Stimulated activated CD4-positive, alpha-beta T cell treated with anti-CD3 and anti-CD28 coated beads, TNF-alpha, amount 100 ng/mL, for 1 hour (primary cell): ENCODE data around the gene PROCA1.

ENCODE experiments used
- DNase-seq, 3 donors: peaks; one replicate each; pipeline ENCODE4 v3.0.0-alpha.2; 2020; ENCODE audit warnings: low read depth in 3 of 3, low spot score in 1 of 3

Gene PROCA1

DNA sequence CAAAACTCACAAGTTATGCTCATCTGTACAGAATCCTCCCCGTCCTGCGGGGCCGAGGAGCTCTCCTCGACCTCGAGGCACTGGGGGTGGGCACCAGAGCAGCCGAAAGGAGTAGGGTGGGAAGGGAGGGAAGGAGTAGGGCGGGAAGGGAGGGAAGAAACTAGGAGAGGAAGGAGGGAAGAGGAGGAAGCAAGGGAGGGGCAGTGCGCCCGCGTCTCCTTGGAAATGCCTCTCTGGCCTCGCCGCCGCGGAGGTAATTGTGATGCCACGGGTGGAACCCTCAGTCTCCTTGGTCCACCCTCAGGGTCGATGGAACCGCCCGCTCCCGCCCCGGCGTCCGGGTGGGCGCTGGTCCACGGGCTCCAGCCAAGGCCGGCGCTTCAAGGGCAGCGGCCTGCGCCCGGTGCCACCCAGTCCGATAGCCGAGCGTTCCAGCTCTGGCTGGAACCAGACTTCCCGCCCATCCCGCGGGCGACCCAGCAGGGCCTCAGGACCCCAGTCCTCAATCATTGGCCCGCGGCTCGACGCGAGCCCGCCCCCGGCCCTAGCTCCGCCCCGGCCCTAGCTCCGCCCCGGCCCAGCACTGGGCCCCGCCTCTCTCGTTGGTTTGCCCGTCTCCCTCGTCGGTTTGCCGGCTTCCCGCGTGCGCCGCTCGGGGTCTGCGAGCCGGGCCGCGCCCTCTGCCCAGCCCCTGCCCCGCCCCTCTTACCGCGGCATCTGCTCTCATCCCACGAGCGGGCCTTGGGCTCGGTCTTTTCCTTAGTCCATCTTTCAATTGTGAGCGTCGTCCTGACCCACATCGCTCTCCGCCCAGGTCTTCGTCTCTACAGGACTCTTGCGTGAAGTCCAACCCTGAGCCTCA is 596 bp downstream of the PROCA1 start:
- DNase-seq: peak; percentile 76 to 93 (median 80)

- no peak for DNase-seq
Measured at GRCh38 chr17:28707339-28707720, 4.4 kb downstream of the PROCA1 start.

GRCh38 chr17:28706471-28707338 is 5.0 kb downstream of the PROCA1 start:
- DNase-seq: no peak

DNA sequence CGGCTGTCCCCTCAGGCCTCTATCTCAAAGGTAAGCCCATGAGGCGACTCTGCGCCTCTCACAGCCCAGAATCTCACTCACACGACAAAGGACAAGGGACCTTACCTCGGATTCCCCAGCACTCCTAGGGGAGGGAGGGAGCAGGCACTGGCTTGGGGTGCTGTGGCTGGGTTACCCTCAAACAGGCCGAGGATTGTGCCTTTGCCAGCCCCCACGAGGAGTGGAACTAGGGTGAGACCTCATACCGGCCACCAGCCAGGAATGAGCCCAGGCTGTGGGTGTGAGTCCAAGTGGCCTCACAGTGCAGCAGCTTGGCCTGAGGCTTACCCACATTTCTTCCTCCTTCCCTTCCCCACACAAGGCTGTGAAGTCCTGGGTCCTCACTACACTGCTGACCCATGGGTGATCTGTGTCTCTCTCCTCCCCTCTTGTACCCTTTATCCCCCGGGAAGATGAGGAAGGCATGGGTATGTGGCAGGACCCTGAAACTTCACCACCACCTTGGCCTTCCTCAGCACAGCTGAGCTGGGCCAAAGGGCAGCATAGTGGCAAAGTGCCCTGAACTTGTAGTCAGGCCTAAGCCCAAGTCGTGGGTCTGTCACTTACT is 5.9 kb downstream of the PROCA1 start:
- DNase-seq: no peak

DNA sequence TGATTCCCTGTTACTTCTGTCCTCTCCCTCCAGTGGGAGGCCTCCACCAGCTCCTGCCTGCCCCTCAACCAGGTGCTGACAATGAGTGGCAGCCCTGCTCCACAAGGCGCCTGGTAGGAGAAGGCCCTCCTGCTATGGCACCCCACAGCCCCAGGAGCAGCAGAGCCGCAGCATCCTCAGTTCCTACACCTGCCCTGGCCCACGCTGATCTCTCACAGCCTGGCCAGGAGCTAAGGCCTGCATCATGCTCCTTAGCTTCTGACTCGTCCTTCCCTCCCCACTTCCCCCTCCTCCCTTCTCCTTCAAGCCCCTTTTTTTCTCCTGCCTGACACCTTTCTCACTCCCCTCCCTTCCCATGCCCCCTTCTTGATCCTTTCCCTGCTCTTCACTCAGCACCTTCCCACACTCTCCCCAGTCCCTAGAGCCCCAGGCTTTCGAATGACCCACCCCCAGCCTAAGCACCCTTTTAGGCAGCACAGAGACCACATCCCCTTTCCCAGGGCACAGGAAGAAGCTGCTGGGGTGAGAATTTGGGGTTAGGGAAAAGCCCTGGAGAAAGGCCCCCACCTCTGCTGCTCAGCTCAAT is 6.5 kb downstream of the PROCA1 start:
- DNase-seq: no peak

- DNase-seq: no peak
Measured at GRCh38 chr17:28704219-28704858, 7.3 kb downstream of the PROCA1 start.

DNA sequence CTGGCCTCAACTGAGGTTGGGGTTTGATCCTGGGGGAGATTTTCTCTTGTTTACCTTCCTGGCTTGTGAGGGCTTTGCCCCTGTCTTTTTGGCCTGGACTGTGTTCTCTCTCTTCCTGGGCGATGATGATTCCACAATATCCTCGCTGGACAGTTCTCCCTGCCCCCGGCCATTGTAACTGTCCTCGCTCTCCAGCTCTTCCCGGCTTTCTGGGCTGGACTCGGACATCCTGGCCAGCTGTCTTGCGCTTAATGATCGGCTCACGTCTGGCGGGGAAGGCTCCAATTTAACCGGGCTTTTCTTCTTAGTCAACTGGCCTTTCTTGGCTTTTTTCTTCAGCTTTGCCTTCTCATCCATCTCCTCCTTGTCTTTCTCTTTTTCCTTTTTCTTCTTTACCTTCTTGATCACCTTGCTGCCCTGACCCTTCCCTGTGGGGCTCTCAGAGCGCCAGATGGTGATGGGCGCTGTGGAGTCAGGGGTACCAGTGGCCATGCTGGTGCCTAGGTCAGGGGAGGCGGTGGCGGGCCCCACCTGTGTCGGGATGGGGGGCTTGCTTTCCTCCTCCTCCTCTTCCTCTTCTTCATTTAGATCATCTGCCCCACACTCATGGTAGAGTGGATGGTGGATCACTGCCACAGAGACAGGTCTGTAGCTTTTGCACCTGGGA is 8.0 kb downstream of the PROCA1 start:
- no peak for DNase-seq

DNA sequence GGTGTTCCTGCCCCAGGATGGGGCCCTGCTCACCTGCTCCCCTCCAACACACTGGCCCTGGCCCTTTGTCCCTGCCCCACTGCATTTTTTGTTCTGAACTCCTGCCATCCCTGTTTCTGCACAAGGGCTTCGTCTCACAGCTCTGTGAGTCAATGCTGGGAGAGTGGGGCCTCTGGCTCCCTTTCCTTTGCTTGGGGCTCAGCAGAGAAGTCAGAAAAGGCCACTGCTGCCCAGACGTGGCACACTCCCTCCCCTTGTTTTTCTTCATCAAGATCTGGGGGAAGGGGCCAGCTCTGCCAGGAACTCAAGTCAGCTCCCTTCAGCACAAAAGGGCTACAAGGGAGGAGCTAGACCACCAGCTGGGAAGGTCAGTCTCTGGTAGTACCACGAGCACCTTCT is 8.9 kb downstream of the PROCA1 start:
- no peak for DNase-seq

- DNase-seq: no peak
Measured at GRCh38 chr17:28702026-28702751, 9.5 kb downstream of the PROCA1 start.

DNA sequence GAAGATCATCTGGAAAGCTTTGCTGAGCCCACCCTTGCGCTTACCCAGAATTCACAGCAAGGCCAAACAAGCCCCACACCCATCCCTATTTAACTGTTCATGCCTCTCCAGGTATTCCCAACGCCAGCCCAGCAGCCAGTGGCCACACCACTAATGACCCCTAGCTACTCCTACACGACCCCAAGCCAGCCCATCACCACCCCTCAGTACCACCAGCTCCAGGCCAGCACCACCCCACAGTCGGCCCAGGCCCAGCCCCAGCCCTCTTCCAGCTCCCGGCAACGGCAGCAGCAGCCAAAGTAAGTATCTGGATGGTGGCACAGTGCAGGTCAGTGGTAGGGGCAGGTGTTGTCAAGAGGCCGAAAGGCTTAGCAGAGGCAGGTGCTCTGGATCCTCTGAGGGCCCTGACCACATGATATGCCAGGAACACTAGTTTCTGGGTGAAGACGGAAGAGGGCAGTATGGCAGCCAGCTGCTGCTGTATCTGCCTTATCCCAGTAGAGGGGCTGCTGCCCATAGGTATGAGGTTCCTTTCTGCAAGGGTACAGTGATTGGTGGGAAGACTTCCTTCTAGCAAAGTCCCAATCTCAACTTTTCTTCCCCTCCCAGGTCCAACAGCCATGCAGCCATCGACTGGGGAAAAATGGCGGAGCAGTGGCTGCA is 10.7 kb downstream of the PROCA1 start:
- DNase-seq: no peak

DNA sequence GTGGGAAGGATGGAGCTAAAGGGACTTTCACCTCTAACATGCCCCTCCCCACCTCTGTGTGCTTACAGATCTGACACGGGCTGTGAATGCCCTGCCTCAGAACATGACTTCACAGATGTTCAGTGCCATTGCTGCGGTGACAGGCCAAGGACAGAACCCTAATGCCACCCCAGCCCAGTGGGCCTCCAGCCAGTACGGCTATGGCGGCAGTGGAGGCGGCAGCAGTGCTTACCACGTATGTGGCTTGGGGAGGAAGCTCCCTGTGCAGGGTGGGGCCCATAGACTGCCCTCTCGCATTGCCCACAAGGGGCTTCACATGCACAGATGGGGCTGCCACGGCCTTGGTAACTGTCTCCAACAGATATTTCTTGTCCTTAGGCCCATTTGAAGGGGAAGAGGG is 11.4 kb downstream of the PROCA1 start:
- DNase-seq: no peak

- DNase-seq: no peak
Measured at GRCh38 chr17:28698253-28698941, 13.3 kb downstream of the PROCA1 start.

- no peak for DNase-seq
Measured at GRCh38 chr17:28693869-28694268, 17.8 kb downstream of the PROCA1 start.

DNA sequence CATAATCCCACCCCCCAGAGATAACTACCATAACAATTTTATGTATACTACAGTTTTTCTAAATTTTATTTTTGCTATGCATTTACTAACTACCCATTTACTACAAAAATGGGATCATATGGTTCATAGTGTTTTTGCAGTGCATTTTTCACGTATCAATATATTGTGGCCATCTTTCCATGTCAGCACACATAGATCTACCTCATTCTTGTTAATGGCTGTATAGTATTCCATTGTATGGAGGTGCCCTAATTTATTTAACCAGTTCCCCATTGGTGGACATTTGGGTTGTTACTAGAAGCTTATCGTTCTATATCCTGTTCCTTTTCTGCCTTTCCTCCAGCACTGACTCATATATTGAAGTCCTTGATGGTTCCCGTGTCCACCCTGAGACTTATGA is 22.7 kb downstream of the PROCA1 start:
- no peak for DNase-seq

- DNase-seq: no peak
Measured at GRCh38 chr17:28688481-28688880, 23.2 kb downstream of the PROCA1 start.

- no peak for DNase-seq
Measured at GRCh38 chr17:28686296-28686695, 25.4 kb downstream of the PROCA1 start.

GRCh38 chr17:28685366-28685765 is 26.3 kb downstream of the PROCA1 start:
- no peak for DNase-seq

GRCh38 chr17:28684963-28685362 is 26.7 kb downstream of the PROCA1 start:
- DNase-seq: no peak

GRCh38 chr17:28682655-28683054 is 29.0 kb downstream of the PROCA1 start:
- no peak for DNase-seq
